Globus pallidus (tissue), 1 donor: ENCODE results near the gene CHCHD6.

Experiments used
- DNase-seq: peaks from one replicate; pipeline ENCODE4 v3.0.0-alpha.2; 2015; ENCODE audit warnings: low spot score

Gene CHCHD6

DNA sequence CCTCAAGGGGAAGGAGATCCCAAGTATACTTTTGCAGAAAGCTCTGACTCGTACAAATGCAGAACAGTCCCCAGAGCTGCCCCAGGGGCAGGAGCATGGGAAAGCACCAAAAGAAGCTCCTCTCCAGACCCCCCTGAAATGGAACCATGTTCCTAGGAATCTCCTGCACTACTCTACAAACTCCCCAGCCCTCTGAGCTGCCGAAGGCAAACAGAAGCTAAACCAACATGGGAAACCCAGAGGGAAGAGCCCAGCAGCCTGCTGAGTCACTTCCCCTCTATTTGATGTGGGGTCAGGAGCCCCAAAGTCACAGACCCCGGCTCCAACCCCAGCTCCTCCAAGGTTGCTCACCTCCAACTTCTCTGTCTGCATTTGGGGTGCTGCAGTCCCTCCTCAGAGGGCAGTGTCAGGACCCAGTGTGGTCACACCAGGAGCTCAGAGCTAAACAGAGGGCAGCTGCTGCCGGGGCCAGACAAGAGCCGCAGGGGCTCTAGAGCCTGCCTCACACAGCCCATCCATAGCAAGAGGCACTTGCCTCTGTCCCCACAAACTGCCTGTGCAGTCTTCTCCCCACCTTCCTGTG, 275.1 kb downstream of the CHCHD6 start:
- DNase-seq = no peak

DNA sequence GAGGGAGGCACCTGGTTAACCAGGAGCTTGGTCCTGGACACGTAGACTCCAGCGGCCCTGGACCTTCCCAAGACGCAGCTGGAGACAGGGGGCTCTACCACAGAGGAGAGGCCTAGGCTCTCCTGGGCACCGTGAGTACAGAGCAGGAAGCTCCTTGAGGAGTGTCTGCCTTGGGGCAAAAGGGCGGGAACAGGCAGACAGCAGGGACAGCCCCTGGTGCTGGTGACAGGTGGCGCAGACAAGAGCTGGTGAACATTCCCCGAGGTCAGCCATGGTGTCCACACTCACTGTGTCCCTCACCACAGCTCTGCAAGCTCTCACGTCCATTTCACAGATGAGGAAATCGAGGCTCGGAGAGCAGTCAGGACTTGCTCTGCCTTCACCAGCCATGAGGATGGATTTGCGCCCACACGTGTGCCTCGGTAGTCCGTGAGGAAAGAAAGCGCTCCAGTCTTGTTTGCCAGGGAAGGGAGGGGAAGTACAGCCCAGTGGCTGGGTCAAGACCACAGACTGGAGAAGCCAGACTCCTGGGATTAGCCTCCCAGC, 276.3 kb downstream of the CHCHD6 start:
- no peak for DNase-seq

GRCh38 chr3:126982126-126982470, 278.1 kb downstream of the CHCHD6 start:
- no peak for DNase-seq

DNA sequence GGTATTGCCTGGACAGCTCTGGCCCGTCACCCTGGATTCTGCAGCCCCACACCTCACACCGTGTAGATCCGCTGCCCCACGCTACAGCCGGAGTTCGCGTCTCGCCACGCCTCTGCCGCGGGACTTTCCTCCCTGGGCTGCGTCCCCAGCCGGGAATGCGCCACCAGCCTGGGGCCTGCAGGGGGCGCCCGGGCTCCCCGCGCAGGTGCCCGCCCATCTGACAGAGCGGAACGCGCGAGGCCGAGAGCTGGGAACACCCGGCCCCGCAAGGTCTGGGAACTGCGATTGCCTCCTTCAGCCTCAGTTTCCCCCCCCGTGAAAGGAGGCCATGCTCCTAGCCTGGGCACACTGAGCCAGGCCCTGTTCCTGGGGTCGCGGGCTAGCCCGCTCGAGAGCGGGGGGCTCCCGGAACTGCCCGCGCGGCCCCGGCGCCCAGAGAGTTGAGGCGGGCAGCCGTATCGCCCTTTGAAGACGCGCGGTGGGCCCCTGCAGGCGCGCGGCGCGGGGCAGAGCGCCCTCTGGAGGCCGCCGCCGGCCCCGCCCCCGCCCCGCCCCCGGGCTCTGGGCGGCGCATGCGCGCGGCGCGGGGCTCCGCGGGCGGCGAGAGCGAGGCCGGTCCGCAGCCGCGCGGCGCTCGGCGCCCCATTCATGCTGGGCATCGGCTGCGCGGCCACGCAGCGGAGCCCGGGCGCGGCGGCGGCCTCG, 278.6 kb downstream of the CHCHD6 start, which contains the start of gene PLXNA1:
PLXNA1 (plus strand) TSS at position 645 of the 705 bp plus-strand sequence. CDS start 5,479 bp downstream, outside the sequence.
- peak; percentile 52 for DNase-seq

GRCh38 chr3:126983276-126983652, 279.2 kb downstream of the CHCHD6 start:
- no peak for DNase-seq

DNA sequence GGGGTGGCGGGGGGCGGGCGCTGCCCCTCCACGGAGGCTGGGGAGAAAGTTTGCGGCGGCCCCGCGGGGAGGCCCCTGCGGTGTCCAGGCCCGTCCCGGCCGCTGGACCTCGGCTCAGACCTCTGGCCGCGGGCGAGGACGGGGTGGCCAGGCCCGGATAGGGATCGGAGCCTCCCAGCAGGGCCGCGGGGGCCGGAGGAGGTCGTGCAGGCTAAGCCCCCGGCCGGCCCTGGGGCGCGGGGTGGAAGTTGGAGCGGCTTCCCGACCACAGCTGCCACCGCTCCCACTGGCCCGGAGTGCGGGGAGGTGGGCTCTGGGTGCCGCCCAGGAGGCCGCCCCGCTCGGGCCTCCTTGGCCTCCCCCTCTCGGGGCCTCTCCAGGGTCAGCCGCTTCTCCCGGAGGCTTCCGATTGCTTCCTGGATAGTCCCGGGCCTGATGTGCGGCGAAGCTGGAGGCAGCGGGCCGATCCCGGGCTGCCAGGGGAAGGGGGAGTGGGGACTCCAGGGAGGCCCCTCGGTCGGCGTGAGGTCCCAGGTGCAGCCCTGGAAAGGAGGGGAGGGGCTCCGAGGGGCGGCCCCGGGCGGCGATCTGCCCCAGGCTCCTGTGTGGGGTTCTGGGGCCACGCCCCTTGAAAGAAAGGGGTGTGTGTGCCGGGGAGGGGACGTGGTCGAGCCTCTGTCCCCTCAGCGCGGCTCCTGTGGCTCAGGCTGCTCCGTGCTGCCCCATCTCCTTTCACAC, 279.8 kb downstream of the CHCHD6 start:
- no peak for DNase-seq

DNA sequence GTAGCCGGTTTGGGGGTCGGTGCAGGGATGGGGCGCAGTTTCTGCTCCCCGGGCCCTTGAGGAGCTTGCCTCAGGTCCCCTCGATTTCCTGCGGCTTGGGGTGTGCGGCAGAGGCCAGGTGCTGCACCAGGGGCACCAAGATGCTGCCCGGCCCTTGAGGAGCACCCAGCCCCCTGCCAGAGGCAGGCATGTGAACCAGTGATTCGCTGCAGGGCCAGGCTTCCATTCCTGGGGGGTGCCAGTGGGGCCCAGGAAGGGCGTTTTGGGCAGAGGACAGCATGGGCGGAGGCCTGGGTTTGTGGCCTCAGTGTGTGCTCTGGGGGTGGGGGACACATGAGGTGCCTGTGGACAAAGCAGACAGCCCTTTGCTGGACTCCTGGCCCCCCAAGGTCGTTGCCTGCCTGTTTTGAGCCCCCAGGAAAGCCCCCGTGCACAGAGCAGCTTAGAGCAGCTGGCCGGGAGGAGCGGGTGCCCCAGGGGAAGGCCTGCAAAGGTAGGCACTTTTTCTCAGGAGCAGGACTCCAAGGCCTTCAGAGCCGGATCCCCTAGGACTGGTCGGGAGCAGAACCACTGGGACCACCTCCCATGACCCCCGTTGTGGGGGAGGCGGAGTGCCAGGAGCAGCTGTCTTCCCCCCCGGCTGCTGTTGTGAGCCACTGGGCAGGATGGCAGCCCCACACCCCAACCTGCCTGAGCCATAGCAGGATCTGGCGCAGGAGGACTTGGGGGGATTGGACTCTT, 280.5 kb downstream of the CHCHD6 start:
- DNase-seq = no peak

DNA sequence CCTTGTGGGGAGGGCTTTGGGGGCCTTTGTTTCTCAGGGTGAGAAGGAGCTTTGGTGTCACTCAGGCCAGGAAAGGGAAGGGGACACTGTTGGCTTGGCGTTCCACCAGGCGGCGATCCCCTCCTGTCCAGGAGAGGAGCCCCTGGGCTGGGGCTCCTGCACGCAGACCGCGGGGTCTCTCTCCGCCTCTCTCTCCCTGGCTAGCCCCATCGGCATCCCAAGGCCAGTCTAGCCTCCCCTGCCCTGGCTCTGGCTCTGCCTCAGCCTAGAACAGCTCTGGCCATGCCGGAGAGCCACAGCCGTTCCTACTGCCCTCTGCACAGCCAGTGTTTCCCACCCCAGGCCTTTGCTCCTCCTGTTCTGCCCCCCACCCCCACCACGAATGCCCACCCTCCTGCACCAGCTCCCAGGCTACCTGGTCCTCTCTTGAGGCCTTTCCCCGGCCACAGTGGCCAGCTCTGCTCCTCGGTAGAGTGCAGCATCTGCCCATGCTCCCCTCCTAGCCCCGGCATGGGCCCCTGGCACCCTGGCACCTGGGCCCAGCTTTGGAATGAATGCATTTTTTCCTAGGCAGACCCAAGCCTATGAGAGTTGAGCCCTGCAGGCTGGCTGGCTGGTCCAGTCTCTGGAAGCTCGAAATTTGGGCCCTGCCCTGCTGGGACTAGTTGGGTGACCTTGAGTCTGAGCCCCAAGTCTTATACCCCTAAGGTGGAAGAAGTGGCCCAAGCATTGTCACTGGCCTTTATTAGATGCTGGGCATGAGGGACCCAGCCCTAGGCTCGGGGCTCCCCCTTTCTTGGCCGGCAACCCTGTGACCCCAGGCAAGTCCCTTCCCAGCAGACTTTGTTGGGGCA, 281.3 kb downstream of the CHCHD6 start:
- DNase-seq = no peak

DNA sequence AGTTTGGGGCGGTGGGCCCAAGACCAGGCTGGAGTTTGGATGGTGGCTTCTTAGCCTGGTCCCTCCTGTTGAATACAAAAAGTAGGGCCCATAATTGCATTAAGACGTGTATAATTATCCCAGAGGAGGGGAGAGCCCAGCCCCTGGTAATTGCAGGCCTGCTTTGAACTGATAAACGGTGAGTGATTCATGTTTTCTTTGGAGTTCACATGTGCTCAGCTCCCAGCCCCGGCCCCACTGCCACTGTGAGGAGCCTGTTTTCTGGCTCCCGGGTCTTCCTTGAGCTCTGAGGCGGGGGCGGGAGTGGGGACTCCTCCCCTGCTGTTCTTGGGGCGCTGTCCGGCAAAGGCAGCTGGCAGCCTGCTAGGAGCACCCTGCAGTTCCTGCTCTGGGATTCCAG, 282.0 kb downstream of the CHCHD6 start:
- DNase-seq = no peak

GRCh38 chr3:126987129-126987528, 283.1 kb downstream of the CHCHD6 start:
- DNase-seq = no peak

- DNase-seq = no peak
These were observed 283.6 kb downstream of the CHCHD6 start for GRCh38 chr3:126987596-126987995.

GRCh38 chr3:126988451-126989021, 284.5 kb downstream of the CHCHD6 start:
- DNase-seq = no peak

- no peak for DNase-seq
These were observed 285.4 kb downstream of the CHCHD6 start for GRCh38 chr3:126989316-126990023.

GRCh38 chr3:126990024-126990700, 286.1 kb downstream of the CHCHD6 start:
- DNase-seq = no peak

GRCh38 chr3:126990890-126991289, 286.9 kb downstream of the CHCHD6 start:
- DNase-seq = no peak

- DNase-seq = no peak
These were observed 287.5 kb downstream of the CHCHD6 start for GRCh38 chr3:126991366-126992200.

- no peak for DNase-seq
These were observed 288.2 kb downstream of the CHCHD6 start for GRCh38 chr3:126992216-126992615.

DNA sequence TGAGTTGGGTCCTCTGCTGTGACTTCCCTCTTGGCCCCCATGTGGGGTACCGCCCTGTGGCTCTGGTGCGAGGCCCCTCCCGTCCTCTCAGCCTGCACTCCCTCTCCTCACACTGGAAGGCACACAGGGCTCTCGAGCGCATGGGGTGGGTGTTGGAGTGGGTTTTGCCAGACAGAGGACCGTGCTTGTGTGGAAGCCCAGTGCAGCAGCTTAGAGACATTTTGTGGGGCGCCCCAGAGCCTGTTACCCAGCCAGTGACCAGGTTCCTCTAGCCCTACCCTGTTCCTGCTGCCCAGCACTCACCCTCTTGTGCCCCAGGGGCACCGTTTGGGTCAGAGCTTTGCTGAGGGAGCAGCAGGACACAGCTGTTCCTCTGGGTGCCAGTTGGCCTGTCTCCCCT, 288.7 kb downstream of the CHCHD6 start:
- DNase-seq = no peak

DNA sequence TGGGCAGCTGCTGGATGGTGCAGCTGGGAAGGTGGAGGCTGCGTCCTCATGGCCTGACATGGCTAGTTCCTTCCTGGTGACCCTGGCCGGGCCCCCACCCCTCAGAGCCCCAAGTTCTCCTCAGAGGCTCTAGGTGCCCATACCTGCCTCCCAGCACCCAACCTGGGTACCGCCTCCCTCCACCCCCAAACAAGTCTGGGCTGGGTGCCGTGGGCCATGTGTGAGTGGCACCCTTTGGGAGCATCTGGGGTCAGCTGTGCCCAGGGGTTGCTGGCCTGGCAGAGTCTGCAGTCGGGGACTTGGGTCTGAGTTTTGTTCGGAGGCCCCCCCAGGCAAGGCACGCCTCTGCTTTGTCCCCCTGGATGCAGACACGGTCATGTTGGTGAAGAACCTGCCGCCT, 289.4 kb downstream of the CHCHD6 start:
- DNase-seq = no peak
